ENCODE results near the gene FOCAD. TPM values are rescaled to one million over a fixed set of nuclear protein-coding genes. Genes with fewer than 3 reads are reported as not detected.

FOCAD gene
- total and polyA plus RNA-seq, 2 of the 8 experiments (the other 6 are each of a cell fraction or from before 2014, with no cell fraction given): 22.0 to 38.4 TPM

GRCh38 chr9:20697021-20697719, 13.1 kb downstream of the FOCAD start:
- Histone ChIP-seq H4K5ac (ENCODE audit: insufficient read length, low read depth, low read length) (no peak overlapping the region), H3K56ac (replicated peaks; ENCODE audit: insufficient read length, low read depth, low read length) (no peak overlapping the region), H3K23me2 (ENCODE audit: low read depth, low read length) (no peaks in the 10 kb centered on the region), H2BK5ac (ENCODE audit: low read depth, low read length) (no peak overlapping the region), H3K4me1 (replicated peaks in 1 of 4; ENCODE audit: control insufficient read depth in 3 of 4, insufficient read depth in 4 of 4, low read length in 3 of 4) (peaks cover 0 to 11% (median 0%) of the 10 kb centered on the region in 4 experiments; a peak in 2 of 7 replicates), H3K18ac (ENCODE audit: extremely low read depth, low read length) (no peak overlapping the region), H2AFZ (ENCODE audit: low read length) (no peak overlapping the region), H3K14ac (ENCODE audit: insufficient read length) (no peak overlapping the region), H3K27me3 (replicated peaks in 1 of 4; ENCODE audit: control insufficient read depth in 3 of 4, extremely low read depth in 1 of 4, insufficient read depth in 3 of 4, low read length in 3 of 4) (no peaks in the 10 kb centered on the region), H3K4ac (replicated peaks; ENCODE audit: insufficient read length, low read depth, low read length) (no peak overlapping the region), H3K79me1 (ENCODE audit: low read depth, low read length) (no peaks in the 10 kb centered on the region), H3K27ac (ENCODE audit: low read depth, low read length) (no peak overlapping the region), H2AK5ac (ENCODE audit: low read depth, low read length) (no peak overlapping the region), H2BK12ac (ENCODE audit: low read depth, low read length) (no peak overlapping the region), H2BK20ac (ENCODE audit: low read length) (no peak overlapping the region), H3K4me2 (ENCODE audit: insufficient read depth in 1 of 2, low read depth in 2 of 2, low read length in 2 of 2) (no peak overlapping the region), H4K91ac (replicated peaks; ENCODE audit: insufficient read length, low read length) (no peak overlapping the region), H3K36me3 (ENCODE audit: control insufficient read depth in 2 of 4, insufficient read depth in 4 of 4, low read length in 3 of 4) (no peaks in the 10 kb centered on the region), H3K79me2 (ENCODE audit: control insufficient read depth in 1 of 2, insufficient read depth in 2 of 2, low read length in 2 of 2) (peaks cover 0 to 22% of the 10 kb centered on the region in 2 experiments; a peak in 2 of 4 replicates), H4K20me1 (replicated peaks in 1 of 2; ENCODE audit: control insufficient read depth in 1 of 2, insufficient read depth in 2 of 2, low read length in 2 of 2) (peaks cover 0 to 7% of the 10 kb centered on the region in 2 experiments), H3K9ac (replicated peaks in 1 of 4; ENCODE audit: extremely low read depth in 1 of 4, low read depth in 3 of 4, low read length in 3 of 4) (no peak overlapping the region), H4K8ac (ENCODE audit: extremely low read depth, insufficient read depth, low read length) (no peak overlapping the region), H2BK15ac (ENCODE audit: low read length) (no peak overlapping the region), H3K23ac (ENCODE audit: insufficient read length) (no peak overlapping the region), H3K4me3 (ENCODE audit: extremely low read depth in 1 of 4, insufficient read depth in 2 of 4, low read depth in 3 of 4, low read length in 4 of 4) (no peak overlapping the region), H3K9me3 (ENCODE audit: insufficient read depth in 2 of 2, low read depth in 1 of 2, low read length in 1 of 2) (no peaks in the 10 kb centered on the region), H2BK120ac (replicated peaks; ENCODE audit: low read depth, low read length) (no peak overlapping the region)
- TF ChIP-seq HDAC2 (IDR thresholded peaks at IDR 0.05; ENCODE audit: borderline replicate concordance in 1 of 2, low read depth in 2 of 2, low read length in 2 of 2): no peak
- no peak for TF ChIP-seq MAX (IDR thresholded peaks at IDR 0.05)
- TF ChIP-seq HDAC6 (IDR thresholded peaks at IDR 0.05; ENCODE audit: low read depth, low read length): no peak
- no peak for TF ChIP-seq RBBP5 (IDR thresholded peaks at IDR 0.05; ENCODE audit: borderline replicate concordance, low read depth, low read length)
- TF ChIP-seq ATF2 (IDR thresholded peaks at IDR 0.05; ENCODE audit: low read length): no peak
- no peak for TF ChIP-seq BACH1 (IDR thresholded peaks at IDR 0.05; ENCODE audit: low read length)
- no peak for TF ChIP-seq CHD2 (IDR thresholded peaks at IDR 0.05; ENCODE audit: low read length)
- TF ChIP-seq POU5F1 (IDR thresholded peaks at IDR 0.05; ENCODE audit: low read depth, low read length): no peak
- TF ChIP-seq CBX8 (IDR thresholded peaks at IDR 0.05; ENCODE audit: borderline replicate concordance, low read depth, low read length): no peak
- ChIA-PET POLR2A (ENCODE audit: partially characterized antibody) (interaction anchor here (0.6 kb wide), 1 partner anchor 492 kb away, joined by 3 read pairs; no protein-coding TSS in a partner anchor), CTCF (ENCODE audit: partially characterized antibody) (interaction anchor here (0.7 kb wide), 1 partner anchor 11 kb away, joined by 3 read pairs; no protein-coding TSS in a partner anchor)
- no peak for FAIRE-seq
- 92% methylated on average over 3 of the region's 3 CpGs; no CpG with 5 or more reads in 1 of the 2 experiments for WGBS, 2 experiments (ENCODE audit: extremely low coverage in 1 of 2, insufficient coverage in 1 of 2, insufficient read length in 1 of 2, insufficient replicate concordance in 2 of 2, low coverage in 1 of 2, low lambda C conversion rate in 2 of 2, missing lambda C conversion rate in 1 of 2)
- no peak for DNase-seq (ENCODE audit: low read depth in 1 of 2, low spot score in 2 of 2)

All from H1 (cell line).